ENCODE results near the gene DGKK.
"Not testable (repeated sequence)": the region's sequence is repeated elsewhere in the genome, so short reads cannot be mapped to it uniquely, and the experiment has no call there.

DGKK gene

GRCh38 chrX:50343917-50344316 is 126.7 kb downstream of the DGKK start:
- H3K4me3 ChIP-seq (replicated peaks in 1 of 2; ENCODE audit: low read depth in 2 of 2, low read length in 2 of 2) = no peak overlapping the region
- no peak for DNase-seq (ENCODE audit: low read depth in 2 of 2)
- TF ChIP-seq, protein P1, sequence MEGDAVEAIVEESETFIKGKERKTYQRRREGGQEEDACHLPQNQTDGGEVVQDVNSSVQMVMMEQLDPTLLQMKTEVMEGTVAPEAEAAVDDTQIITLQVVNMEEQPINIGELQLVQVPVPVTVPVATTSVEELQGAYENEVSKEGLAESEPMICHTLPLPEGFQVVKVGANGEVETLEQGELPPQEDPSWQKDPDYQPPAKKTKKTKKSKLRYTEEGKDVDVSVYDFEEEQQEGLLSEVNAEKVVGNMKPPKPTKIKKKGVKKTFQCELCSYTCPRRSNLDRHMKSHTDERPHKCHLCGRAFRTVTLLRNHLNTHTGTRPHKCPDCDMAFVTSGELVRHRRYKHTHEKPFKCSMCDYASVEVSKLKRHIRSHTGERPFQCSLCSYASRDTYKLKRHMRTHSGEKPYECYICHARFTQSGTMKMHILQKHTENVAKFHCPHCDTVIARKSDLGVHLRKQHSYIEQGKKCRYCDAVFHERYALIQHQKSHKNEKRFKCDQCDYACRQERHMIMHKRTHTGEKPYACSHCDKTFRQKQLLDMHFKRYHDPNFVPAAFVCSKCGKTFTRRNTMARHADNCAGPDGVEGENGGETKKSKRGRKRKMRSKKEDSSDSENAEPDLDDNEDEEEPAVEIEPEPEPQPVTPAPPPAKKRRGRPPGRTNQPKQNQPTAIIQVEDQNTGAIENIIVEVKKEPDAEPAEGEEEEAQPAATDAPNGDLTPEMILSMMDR (IDR thresholded peaks at IDR 0.05; ENCODE audit: low read depth, low read length) = no peak

DNA sequence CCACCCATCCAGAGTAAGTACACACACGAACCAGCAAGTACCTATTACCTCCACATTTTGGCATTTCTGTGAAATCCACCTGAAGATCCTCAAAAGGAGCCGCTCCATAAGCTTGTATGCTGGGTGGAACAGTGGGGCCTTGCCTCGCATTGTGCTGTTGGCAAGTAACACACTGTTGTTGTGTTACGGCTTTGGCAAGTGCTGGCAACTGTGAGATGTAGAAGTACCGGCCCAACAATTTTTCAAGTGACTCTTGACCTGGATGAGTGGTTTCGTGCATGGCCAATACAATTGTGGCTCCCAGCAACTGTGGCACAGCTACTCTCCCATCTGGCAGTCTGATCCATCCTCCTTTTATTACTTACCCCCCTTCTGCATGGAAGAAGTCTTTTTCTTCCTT is 137.3 kb downstream of the DGKK start:
- no peak overlapping the region for H3K4me3 ChIP-seq (replicated peaks in 1 of 2; ENCODE audit: low read depth in 2 of 2, low read length in 2 of 2)
- TF ChIP-seq, protein P1 (IDR thresholded peaks at IDR 0.05; ENCODE audit: low read depth, low read length) = no peak
- DNase-seq (ENCODE audit: low read depth in 2 of 2) = no peak

- not testable (repeated sequence) for H3K4me3 ChIP-seq (replicated peaks in 1 of 2; ENCODE audit: low read depth in 2 of 2, low read length in 2 of 2); DNase-seq (ENCODE audit: low read depth in 2 of 2)
These were observed 138.0 kb downstream of the DGKK start for GRCh38 chrX:50332668-50333067.

DNA sequence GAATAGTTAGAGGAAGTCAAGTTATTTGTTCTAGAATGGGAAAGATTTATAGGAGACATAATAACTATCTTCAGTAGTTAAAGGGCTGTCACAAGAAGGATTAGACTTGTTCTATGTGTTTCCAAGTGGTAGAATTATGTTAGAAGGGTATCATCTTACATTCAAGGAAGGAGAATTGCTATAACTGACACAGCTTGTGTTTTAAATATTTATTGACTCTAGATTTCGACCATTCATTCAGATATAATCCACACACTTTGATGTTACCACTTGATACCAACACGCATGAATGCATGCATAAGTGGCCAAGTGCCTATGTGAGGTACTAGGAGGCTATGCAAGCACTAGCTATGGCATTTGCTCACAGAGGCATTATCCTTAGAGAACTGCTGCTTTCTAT is 143.4 kb downstream of the DGKK start:
- TF ChIP-seq, protein P1 (IDR thresholded peaks at IDR 0.05; ENCODE audit: low read depth, low read length) = no peak
- no peak for DNase-seq (ENCODE audit: low read depth in 2 of 2)
- H3K4me3 ChIP-seq (replicated peaks in 1 of 2; ENCODE audit: low read depth in 2 of 2, low read length in 2 of 2) = no peak overlapping the region

Measured in cardiac fibroblast (primary cell).